ENCODE measurements around the gene GDPD4. TPM values are rescaled to one million over a fixed set of nuclear protein-coding genes. Genes with fewer than 3 reads are reported as not detected.

GDPD4 gene
- total RNA-seq, 2 donors from 2014 or later, result not detected

- Histone ChIP-seq H3K36me3 (no peaks in the 10 kb centered on the region), H3K4me1 (no peaks in the 10 kb centered on the region), H3K27me3 (no peaks in the 10 kb centered on the region), H3K9me3 (no peaks in the 10 kb centered on the region), H3K4me3 (no peak overlapping the region), H3K27ac (no peak overlapping the region), H3K9ac (ENCODE audit: low read depth in 2 of 2, low read length in 2 of 2) (no peak overlapping the region)
- intact Hi-C loops (cut with DNase I), result no loop called here
- TF ChIP-seq CTCF (IDR thresholded peaks at IDR 0.05), result no peak
- no peak for DNase-seq
Observed at GRCh38 chr11:77244277-77245027, 57.0 kb downstream of the GDPD4 start.

GRCh38 chr11:77236901-77237300 lies 64.6 kb downstream of the GDPD4 start:
- intact Hi-C loops (cut with DNase I), result no loop called here
- no peak overlapping the region for H3K4me3 ChIP-seq
- H3K36me3 ChIP-seq, result no peaks in the 10 kb centered on the region
- H3K27ac ChIP-seq, result no peak overlapping the region
- H3K9me3 ChIP-seq, result no peaks in the 10 kb centered on the region
- H3K4me1 ChIP-seq, result no peaks in the 10 kb centered on the region
- H3K27me3 ChIP-seq, result no peaks in the 10 kb centered on the region
- DNase-seq, result no peak
- no peak overlapping the region for H3K9ac ChIP-seq (ENCODE audit: low read depth in 2 of 2, low read length in 2 of 2)
- no peak for TF ChIP-seq CTCF (IDR thresholded peaks at IDR 0.05)

- no peak for DNase-seq
- no peak overlapping the region for H3K4me3 ChIP-seq
- H3K9me3 ChIP-seq, result no peaks in the 10 kb centered on the region
- H3K36me3 ChIP-seq, result no peaks in the 10 kb centered on the region
- intact Hi-C loops (cut with DNase I), result no loop called here
- no peak for TF ChIP-seq CTCF (IDR thresholded peaks at IDR 0.05)
- H3K27ac ChIP-seq, result no peak overlapping the region
- no peak overlapping the region for H3K9ac ChIP-seq (ENCODE audit: low read depth in 2 of 2, low read length in 2 of 2)
- no peaks in the 10 kb centered on the region for H3K27me3 ChIP-seq
- no peaks in the 10 kb centered on the region for H3K4me1 ChIP-seq
Observed at GRCh38 chr11:77233011-77233410, 68.5 kb downstream of the GDPD4 start.

GRCh38 chr11:77232242-77232641 lies 69.2 kb downstream of the GDPD4 start:
- H3K27ac ChIP-seq, result no peak overlapping the region
- DNase-seq, result no peak
- no peak overlapping the region for H3K9ac ChIP-seq (ENCODE audit: low read depth in 2 of 2, low read length in 2 of 2)
- no peaks in the 10 kb centered on the region for H3K27me3 ChIP-seq
- H3K4me1 ChIP-seq, result no peaks in the 10 kb centered on the region
- H3K9me3 ChIP-seq, result no peaks in the 10 kb centered on the region
- intact Hi-C loops (cut with DNase I), result no loop called here
- no peak for TF ChIP-seq CTCF (IDR thresholded peaks at IDR 0.05)
- no peaks in the 10 kb centered on the region for H3K36me3 ChIP-seq
- H3K4me3 ChIP-seq, result no peak overlapping the region

GRCh38 chr11:77231800-77232199 lies 69.7 kb downstream of the GDPD4 start:
- no peak overlapping the region for H3K27ac ChIP-seq
- no peak overlapping the region for H3K9ac ChIP-seq (ENCODE audit: low read depth in 2 of 2, low read length in 2 of 2)
- no peaks in the 10 kb centered on the region for H3K9me3 ChIP-seq
- no peaks in the 10 kb centered on the region for H3K36me3 ChIP-seq
- TF ChIP-seq CTCF (IDR thresholded peaks at IDR 0.05), result no peak
- intact Hi-C loops (cut with DNase I), result no loop called here
- H3K4me1 ChIP-seq, result no peaks in the 10 kb centered on the region
- no peak overlapping the region for H3K4me3 ChIP-seq
- DNase-seq, result no peak
- no peaks in the 10 kb centered on the region for H3K27me3 ChIP-seq

All from colonic mucosa (tissue), 4 donors.